K562 (cell line): ENCODE measurements around the gene GP1BB. TPM values are rescaled to one million over a fixed set of nuclear protein-coding genes. Genes with fewer than 3 reads are reported as not detected.

ENCODE experiments used
- C11orf30 ChIP-seq: fragments of 450-650 bp; IDR thresholded peaks from 2 replicates; pipeline ENCODE4 v1.6.1; 2016; ENCODE audit warnings: low read depth, mild to moderate bottlenecking
- CEBPB ChIP-seq: fragments of 450-650 bp; IDR thresholded peaks from 2 replicates; pipeline ENCODE4 v1.6.1; 2016; ENCODE audit warnings: missing genetic modification characterization, missing compliant biosample characterization
- CREM ChIP-seq: IDR thresholded peaks from 2 replicates; pipeline ENCODE4 v1.6.1; 2014; ENCODE audit warnings: antibody characterized with exemption, low read depth
- FOXJ3 ChIP-seq: sonication (generic); formaldehyde crosslinking; IDR thresholded peaks from 2 replicates; pipeline ENCODE4 v1.4.0; 2020; ENCODE audit warnings: mild to moderate bottlenecking, missing genetic modification reagents
- FOXM1 ChIP-seq, 2 experiments: fragments of 450-650 bp in 1 of 2; sonication (generic) in 1 of 2; formaldehyde crosslinking in 1 of 2; IDR thresholded peaks; 2 replicates each; pipeline versions ENCODE4 v1.6.1 to v1.9.0; 2017 to 2022; ENCODE audit warnings: low read depth in 2 of 2, mild to moderate bottlenecking in 2 of 2, missing genetic modification reagents in 1 of 2, moderate library complexity in 1 of 2
- KDM4B ChIP-seq, 2 experiments: fragments of 450-650 bp in 1 of 2; sonication (generic) in 1 of 2; IDR thresholded peaks; 2 replicates each; pipeline ENCODE4 v1.6.1; 2016 to 2017; ENCODE audit warnings: borderline replicate concordance in 2 of 2, antibody characterized with exemption in 1 of 2, low read depth in 1 of 2, mild to moderate bottlenecking in 1 of 2
- MAFF ChIP-seq: IDR thresholded peaks from 2 replicates; pipeline ENCODE4 v1.6.1; 2012; ENCODE audit warnings: low read length, improper control_type of control experiment
- MAFK ChIP-seq: IDR thresholded peaks from 2 replicates; pipeline ENCODE4 v1.6.1; 2011; ENCODE audit warnings: low read length, improper control_type of control experiment
- MEIS2 ChIP-seq: fragments of 450-650 bp; IDR thresholded peaks from 2 replicates; pipeline ENCODE4 v1.6.1; 2014; ENCODE audit warnings: mild to moderate bottlenecking; ENCODE audit not compliant: partially characterized antibody
- NCOR1 ChIP-seq: fragments of 450-650 bp; IDR thresholded peaks from 2 replicates; pipeline ENCODE4 v1.6.1; 2016; ENCODE audit warnings: mild to moderate bottlenecking, moderate library complexity
- PHB2 ChIP-seq: fragments of 450-650 bp; IDR thresholded peaks from 2 replicates; pipeline ENCODE4 v1.6.1; 2017; ENCODE audit warnings: low read depth
- POLR2AphosphoS5 ChIP-seq: IDR thresholded peaks from 2 replicates; pipeline ENCODE4 v1.6.1; 2011; ENCODE audit warnings: mild to moderate bottlenecking, low read depth, low read length, moderate library complexity; ENCODE audit not compliant: control insufficient read depth, insufficient read depth
- RFX5 ChIP-seq: IDR thresholded peaks from 2 replicates; pipeline ENCODE4 v1.6.1; 2011; ENCODE audit warnings: low read depth, mild to moderate bottlenecking, improper control_type of control experiment, low read length
- TSC22D4 ChIP-seq: fragments of 450-650 bp; IDR thresholded peaks from 2 replicates; pipeline ENCODE4 v1.6.1; 2016; ENCODE audit warnings: missing genetic modification characterization, missing biosample characterization, control low read depth
- ZBTB11 ChIP-seq, 3 experiments: fragments of 200-800 bp in 1 of 3; fragments of 250-450 bp in 1 of 3; fragments of 450-650 bp in 1 of 3; sonication (Bioruptor Pico) in 1 of 3; sonication (Bioruptor generic) in 1 of 3; formaldehyde crosslinking in 1 of 3; IDR thresholded peaks; 2 replicates each; pipeline versions ENCODE4 v1.6.1 to v1.8.0; 2016 to 2022; ENCODE audit warnings: mild to moderate bottlenecking in 2 of 3, missing genetic modification characterization in 2 of 3, missing compliant biosample characterization in 1 of 3, moderate library complexity in 1 of 3
- ZNF41 ChIP-seq: fragments of 250-450 bp; sonication (Bioruptor Pico); conservative IDR thresholded peaks from 2 replicates; pipeline ENCODE4 v1.4.0; 2020; ENCODE audit warnings: mild to moderate bottlenecking
- ZNF780A ChIP-seq: fragments of 250-450 bp; sonication (Bioruptor Pico); IDR thresholded peaks from 2 replicates; pipeline ENCODE4 v1.5.0; 2021; ENCODE audit warnings: mild to moderate bottlenecking
- polyA plus RNA-seq, 8 experiments: library from polyadenylated mRNA; depleted of rRNA in 4 of 8; stranded (reverse) in 5 of 8; unstranded in 3 of 8; fragments of >200 nt; fragmentation: Nextera tagmentation in 2 of 8; fragmentation: Illumina TruSeq in 1 of 8; extraction: Ambion mirVana in 2 of 8; extraction: Trizol in 1 of 8; gene quantifications; 2 replicates each; pipeline versions ENCODE4 v1.2.1 to v1.2.3, GENCODE V29; 2011 to 2014; ENCODE audit warnings: inconsistent platforms in 1 of 8, missing spikeins in 1 of 8
- total RNA-seq, 7 experiments: library from RNA; depleted of rRNA in 6 of 7; stranded (reverse); fragments of >200 nt in 6 of 7; fragmentation: Illumina TruSeq in 2 of 7; extraction: Trizol in 2 of 7; gene quantifications; 2 replicates each; pipeline versions ENCODE4 v1.2.1 to v1.2.3, GENCODE V29; 2011 to 2021; ENCODE audit warnings: low replicate concordance in 1 of 7
- TF ChIP-seq, protein P1 (sequence below): sonication (generic); formaldehyde crosslinking; IDR thresholded peaks from 2 replicates; pipeline ENCODE4 v1.8.1; 2023; ENCODE audit warnings: mild to moderate bottlenecking, missing genetic modification reagents
- TF ChIP-seq, protein P2 (sequence below): fragments of 450-650 bp; formaldehyde crosslinking; IDR thresholded peaks from 2 replicates; pipeline ENCODE4 v1.4.0; 2020; ENCODE audit warnings: mild to moderate bottlenecking, mixed read lengths
- TF ChIP-seq, protein P3 (sequence below): fragments of 250-450 bp; sonication (Bioruptor Pico); IDR thresholded peaks from 2 replicates; pipeline ENCODE4 v1.8.0; 2021; ENCODE audit warnings: moderate library complexity, mild to moderate bottlenecking, inconsistent platforms

Gene GP1BB
- total and polyA plus RNA-seq, 9 of the 15 experiments (the other 6 are each of a cell fraction or from before 2014, with no cell fraction given) = 0.69 to 162 (median 2.8) TPM

DNA sequence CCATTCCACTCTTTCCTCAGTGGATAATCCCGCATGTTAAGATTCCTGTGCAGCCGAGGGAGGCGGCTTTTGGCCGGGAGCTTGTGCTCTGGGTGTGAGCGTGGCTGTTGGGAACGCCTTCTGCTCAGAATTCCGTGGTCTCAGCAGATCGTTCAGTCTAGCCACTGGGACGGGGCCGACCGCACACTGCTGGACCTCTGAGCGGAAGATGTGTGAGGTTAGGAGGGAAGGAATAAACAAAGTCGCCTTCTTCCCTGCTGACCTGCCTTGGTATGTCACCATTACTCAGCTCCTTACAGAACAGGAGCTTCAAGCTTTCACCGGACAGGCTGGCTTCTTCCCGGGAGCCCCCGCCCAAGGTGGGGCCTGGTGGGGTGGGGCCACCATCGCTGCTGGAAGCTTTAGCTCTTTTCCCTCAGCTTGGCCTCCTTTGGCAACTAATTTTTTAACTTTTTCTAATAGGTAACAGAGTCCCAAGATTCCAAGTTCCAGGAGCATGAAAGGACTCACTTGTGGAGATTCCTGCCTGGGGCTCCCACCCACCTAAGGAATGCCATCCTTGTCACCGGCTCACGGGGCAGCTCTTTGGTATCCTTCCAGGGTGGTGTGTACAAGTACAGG, 31.5 kb upstream of the GP1BB start (continued):
- TF ChIP-seq ZBTB11 (CRISPR knock-in tag; IDR thresholded peaks at IDR 0.05) = no peak
- no peak for TF ChIP-seq KDM4B (IDR thresholded peaks at IDR 0.05; ENCODE audit: borderline replicate concordance in 2 of 2, low read depth in 1 of 2)
- TF ChIP-seq MAFK = peak; percentile 73
- TF ChIP-seq, protein P1, sequence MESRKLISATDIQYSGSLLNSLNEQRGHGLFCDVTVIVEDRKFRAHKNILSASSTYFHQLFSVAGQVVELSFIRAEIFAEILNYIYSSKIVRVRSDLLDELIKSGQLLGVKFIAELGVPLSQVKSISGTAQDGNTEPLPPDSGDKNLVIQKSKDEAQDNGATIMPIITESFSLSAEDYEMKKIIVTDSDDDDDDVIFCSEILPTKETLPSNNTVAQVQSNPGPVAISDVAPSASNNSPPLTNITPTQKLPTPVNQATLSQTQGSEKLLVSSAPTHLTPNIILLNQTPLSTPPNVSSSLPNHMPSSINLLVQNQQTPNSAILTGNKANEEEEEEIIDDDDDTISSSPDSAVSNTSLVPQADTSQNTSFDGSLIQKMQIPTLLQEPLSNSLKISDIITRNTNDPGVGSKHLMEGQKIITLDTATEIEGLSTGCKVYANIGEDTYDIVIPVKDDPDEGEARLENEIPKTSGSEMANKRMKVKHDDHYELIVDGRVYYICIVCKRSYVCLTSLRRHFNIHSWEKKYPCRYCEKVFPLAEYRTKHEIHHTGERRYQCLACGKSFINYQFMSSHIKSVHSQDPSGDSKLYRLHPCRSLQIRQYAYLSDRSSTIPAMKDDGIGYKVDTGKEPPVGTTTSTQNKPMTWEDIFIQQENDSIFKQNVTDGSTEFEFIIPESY (CRISPR knock-in tag) = no peak
- no peak for TF ChIP-seq PHB2
- no peak for TF ChIP-seq POLR2AphosphoS5
- no peak for TF ChIP-seq RFX5
- TF ChIP-seq CREM = no peak
- TF ChIP-seq ZNF41 (CRISPR knock-in tag) = no peak
- TF ChIP-seq ZNF780A (CRISPR knock-in tag) = no peak
- TF ChIP-seq CEBPB = no peak
- peak; percentile 44 for TF ChIP-seq MEIS2
- TF ChIP-seq FOXM1 (IDR thresholded peaks at IDR 0.05; ENCODE audit: low read depth) = no peak
- no peak for TF ChIP-seq FOXM1 (CRISPR knock-in tag; IDR thresholded peaks at IDR 0.05; ENCODE audit: low read depth)
- TF ChIP-seq NCOR1 = no peak
- no peak for TF ChIP-seq TSC22D4 (tag)
- peak; percentile 2 for TF ChIP-seq MAFF
- TF ChIP-seq, protein P2, sequence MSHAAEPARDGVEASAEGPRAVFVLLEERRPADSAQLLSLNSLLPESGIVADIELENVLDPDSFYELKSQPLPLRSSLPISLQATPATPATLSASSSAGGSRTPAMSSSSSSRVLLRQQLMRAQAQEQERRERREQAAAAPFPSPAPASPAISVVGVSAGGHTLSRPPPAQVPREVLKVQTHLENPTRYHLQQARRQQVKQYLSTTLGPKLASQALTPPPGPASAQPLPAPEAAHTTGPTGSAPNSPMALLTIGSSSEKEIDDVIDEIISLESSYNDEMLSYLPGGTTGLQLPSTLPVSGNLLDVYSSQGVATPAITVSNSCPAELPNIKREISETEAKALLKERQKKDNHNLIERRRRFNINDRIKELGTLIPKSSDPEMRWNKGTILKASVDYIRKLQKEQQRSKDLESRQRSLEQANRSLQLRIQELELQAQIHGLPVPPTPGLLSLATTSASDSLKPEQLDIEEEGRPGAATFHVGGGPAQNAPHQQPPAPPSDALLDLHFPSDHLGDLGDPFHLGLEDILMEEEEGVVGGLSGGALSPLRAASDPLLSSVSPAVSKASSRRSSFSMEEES = no peak
- peak; percentile 90 for TF ChIP-seq C11orf30
- TF ChIP-seq FOXJ3 (CRISPR knock-in tag) = no peak
- TF ChIP-seq, protein P3, sequence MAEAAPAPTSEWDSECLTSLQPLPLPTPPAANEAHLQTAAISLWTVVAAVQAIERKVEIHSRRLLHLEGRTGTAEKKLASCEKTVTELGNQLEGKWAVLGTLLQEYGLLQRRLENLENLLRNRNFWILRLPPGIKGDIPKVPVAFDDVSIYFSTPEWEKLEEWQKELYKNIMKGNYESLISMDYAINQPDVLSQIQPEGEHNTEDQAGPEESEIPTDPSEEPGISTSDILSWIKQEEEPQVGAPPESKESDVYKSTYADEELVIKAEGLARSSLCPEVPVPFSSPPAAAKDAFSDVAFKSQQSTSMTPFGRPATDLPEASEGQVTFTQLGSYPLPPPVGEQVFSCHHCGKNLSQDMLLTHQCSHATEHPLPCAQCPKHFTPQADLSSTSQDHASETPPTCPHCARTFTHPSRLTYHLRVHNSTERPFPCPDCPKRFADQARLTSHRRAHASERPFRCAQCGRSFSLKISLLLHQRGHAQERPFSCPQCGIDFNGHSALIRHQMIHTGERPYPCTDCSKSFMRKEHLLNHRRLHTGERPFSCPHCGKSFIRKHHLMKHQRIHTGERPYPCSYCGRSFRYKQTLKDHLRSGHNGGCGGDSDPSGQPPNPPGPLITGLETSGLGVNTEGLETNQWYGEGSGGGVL (CRISPR knock-in tag) = no peak
